B cell (primary cell): ENCODE results near the gene NADSYN1.

Experiments used
- CTCF ChIP-seq: fragments of 200-600 bp; IDR thresholded peaks from one replicate; pipeline ENCODE4 v1.8.0; 2022; ENCODE audit warnings: antibody characterized with exemption, mild to moderate bottlenecking
- EZH2 ChIP-seq: IDR thresholded peaks from 2 replicates; pipeline ENCODE4 v1.6.1; 2012; ENCODE audit warnings: borderline replicate concordance, low read depth, mild to moderate bottlenecking, moderate library complexity, low read length; ENCODE audit not compliant: insufficient read depth, poor library complexity, severe bottlenecking

DNA sequence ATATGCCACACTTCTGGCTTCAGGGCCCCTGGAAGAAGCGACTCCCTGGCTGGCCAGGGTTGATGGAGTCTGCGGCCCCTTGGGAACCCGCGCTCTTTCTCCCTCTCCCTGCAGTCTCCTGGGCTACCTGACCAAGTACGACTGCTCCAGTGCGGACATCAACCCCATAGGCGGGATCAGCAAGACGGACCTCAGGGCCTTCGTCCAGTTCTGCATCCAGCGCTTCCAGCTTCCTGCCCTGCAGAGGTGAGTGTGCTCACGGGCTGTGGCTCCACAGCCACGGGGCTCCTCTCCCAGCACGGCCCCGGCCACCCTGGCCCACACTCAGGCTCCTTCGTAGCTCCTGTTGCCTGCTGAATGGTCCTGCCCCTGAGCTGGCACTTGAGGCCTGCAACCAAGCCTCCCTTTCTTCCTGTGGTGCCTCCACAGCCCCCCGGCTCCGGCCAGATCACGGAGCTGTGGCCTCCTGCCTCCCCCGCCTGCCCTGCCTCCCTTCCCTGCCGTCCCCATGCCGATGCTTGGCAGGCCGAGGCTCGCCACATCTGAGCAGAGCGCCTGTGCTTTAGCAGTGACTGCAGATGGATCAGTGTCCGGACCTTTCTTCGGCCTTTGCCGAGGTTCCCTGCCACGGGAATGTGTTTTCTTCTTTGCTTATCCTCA is 37.9 kb downstream of the NADSYN1 start:
- TF ChIP-seq CTCF (no peak), EZH2 (no peak)
